IMR-90 (cell line): Measurements from ENCODE around the gene HS3ST6. TPM values are rescaled to one million over a fixed set of nuclear protein-coding genes. Genes with fewer than 3 reads are reported as not detected.

Experiments
- ATAC-seq: fragments of 200-7000 bp; cut with Tn5 transposase; 2 replicates; pipeline ENCODE4 v1.9.1; 2020; ENCODE audit warnings: low read depth, mild to moderate bottlenecking, moderate library complexity
- BruUV-seq: library from RNA; stranded (reverse); fragments of 400-500 nt; replicated peaks from 2 replicates; lab custom pipeline; 2021; lab: Mats Ljungman, UMichigan
- CTCF ChIA-PET: fragments of 300-600 bp; formaldehyde crosslinking; extraction: SDS; loops from one replicate; lab custom pipeline; 2021; ENCODE audit warnings: antibody characterized with exemption; lab: Yijun Ruan, JAX
- POLR2A ChIA-PET: fragments of 300-600 bp; sonication (Branson Sonifier 250); formaldehyde crosslinking; loops from one replicate; lab custom pipeline; 2022; ENCODE audit warnings: antibody characterized with exemption; ENCODE audit not compliant: unreplicated experiment; lab: Charles Lee
- DNase-seq: peaks from one replicate; pipeline ENCODE4 v3.0.0; 2013
- H2AFZ ChIP-seq: replicated peaks from 2 replicates; pipeline ENCODE3; 2013; ENCODE audit warnings: low read length, mild to moderate bottlenecking; ENCODE audit not compliant: poor library complexity
- H2AK5ac ChIP-seq: 2 replicates; pipeline ENCODE4 v1.6.1; 2013; ENCODE audit warnings: low read depth, low read length, inconsistent platforms
- H2AK9ac ChIP-seq: replicated peaks from 2 replicates; pipeline ENCODE3; 2013; ENCODE audit warnings: mild to moderate bottlenecking, low read depth, low read length, moderate library complexity; ENCODE audit not compliant: poor library complexity
- H2BK120ac ChIP-seq: 2 replicates; pipeline ENCODE4 v1.6.1; 2013; ENCODE audit warnings: low read depth, low read length, inconsistent platforms
- H2BK15ac ChIP-seq: 3 replicates; pipeline ENCODE4 v1.6.1; 2013; ENCODE audit warnings: low read depth, low read length, inconsistent platforms
- H2BK20ac ChIP-seq: 2 replicates; pipeline ENCODE4 v1.6.1; 2013; ENCODE audit warnings: low read depth, mild to moderate bottlenecking, inconsistent platforms, low read length, moderate library complexity
- H2BK5ac ChIP-seq: 2 replicates; pipeline ENCODE4 v1.6.1; 2013; ENCODE audit warnings: mild to moderate bottlenecking, low read depth, low read length, inconsistent platforms; ENCODE audit not compliant: poor library complexity, severe bottlenecking
- H3K14ac ChIP-seq: replicated peaks from 2 replicates; pipeline ENCODE4 v1.6.1; 2013; ENCODE audit warnings: low read depth, low read length, inconsistent platforms
- H3K18ac ChIP-seq: 2 replicates; pipeline ENCODE4 v1.6.1; 2013; ENCODE audit warnings: low read depth, low read length, control low read depth
- H3K23ac ChIP-seq: 2 replicates; pipeline ENCODE4 v1.6.1; 2013; ENCODE audit warnings: low read depth, low read length, inconsistent platforms
- H3K27ac ChIP-seq: 2 replicates; pipeline ENCODE4 v1.5.1; 2013; ENCODE audit warnings: mild to moderate bottlenecking, control low read depth, low read length; ENCODE audit not compliant: insufficient read depth
- H3K27me3 ChIP-seq: 2 replicates; pipeline ENCODE4 v1.6.1; 2013; ENCODE audit warnings: low read length; ENCODE audit not compliant: control insufficient read depth, insufficient read depth
- H3K36me3 ChIP-seq: 2 replicates; pipeline ENCODE4 v1.6.1; 2013; ENCODE audit warnings: low read length, mixed read lengths; ENCODE audit not compliant: control insufficient read depth, insufficient read depth
- H3K4ac ChIP-seq: 2 replicates; pipeline ENCODE4 v1.6.1; 2013; ENCODE audit warnings: low read depth, low read length, inconsistent platforms
- H3K4me1 ChIP-seq: 2 replicates; pipeline ENCODE4 v1.6.1; 2013; ENCODE audit warnings: low read length, mixed read lengths; ENCODE audit not compliant: control insufficient read depth, insufficient read depth
- H3K4me2 ChIP-seq: 2 replicates; pipeline ENCODE4 v1.6.1; 2013; ENCODE audit warnings: low read depth, mild to moderate bottlenecking, control low read depth, low read length, moderate library complexity
- H3K4me3 ChIP-seq: 2 replicates; pipeline ENCODE4 v1.5.1; 2013; ENCODE audit warnings: low read depth, mild to moderate bottlenecking, control low read depth, low read length, moderate library complexity; ENCODE audit not compliant: insufficient read depth
- H3K56ac ChIP-seq: 2 replicates; pipeline ENCODE4 v1.6.1; 2013; ENCODE audit warnings: low read length, inconsistent platforms; ENCODE audit not compliant: insufficient read depth; ENCODE audit errors: extremely low read depth
- H3K79me1 ChIP-seq, 2 experiments: 2 replicates each; pipeline ENCODE4 v1.6.1; 2013; ENCODE audit warnings: low read length in 2 of 2, inconsistent platforms in 1 of 2, low read depth in 1 of 2
- H3K9ac ChIP-seq: 2 replicates; pipeline ENCODE4 v1.6.1; 2013; ENCODE audit warnings: low read depth, low read length, control low read depth
- H3K9me1 ChIP-seq: 2 replicates; pipeline ENCODE4 v1.6.1; 2013; ENCODE audit warnings: low read length, inconsistent platforms; ENCODE audit not compliant: insufficient read depth
- H3K9me3 ChIP-seq: 2 replicates; pipeline ENCODE4 v1.6.1; 2013; ENCODE audit warnings: low read length; ENCODE audit not compliant: control insufficient read depth, insufficient read depth
- H4K20me1 ChIP-seq: 2 replicates; pipeline ENCODE4 v1.6.1; 2013; ENCODE audit warnings: low read length, inconsistent platforms; ENCODE audit not compliant: insufficient read depth
- H4K5ac ChIP-seq: 2 replicates; pipeline ENCODE4 v1.6.1; 2013; ENCODE audit warnings: mild to moderate bottlenecking, low read depth, low read length, control low read depth
- H4K8ac ChIP-seq, 2 experiments: 2 replicates each; pipeline ENCODE4 v1.6.1; 2013; ENCODE audit warnings: low read depth in 2 of 2, low read length in 2 of 2, control low read depth in 1 of 2, inconsistent platforms in 1 of 2
- H4K91ac ChIP-seq: 2 replicates; pipeline ENCODE4 v1.6.1; 2013; ENCODE audit warnings: low read depth, low read length, inconsistent platforms; ENCODE audit not compliant: insufficient read depth
- BHLHE40 ChIP-seq: fragments of 150-350 bp; IDR thresholded peaks from 2 replicates; pipeline ENCODE4 v1.6.1; 2016; ENCODE audit warnings: mild to moderate bottlenecking, low read depth, low read length
- CHD1 ChIP-seq: IDR thresholded peaks from 2 replicates; pipeline ENCODE4 v1.6.1; 2012; ENCODE audit warnings: low read depth, low read length, improper control_type of control experiment
- FOS ChIP-seq: fragments of 150-350 bp; IDR thresholded peaks from 2 replicates; pipeline ENCODE4 v1.6.1; 2016; ENCODE audit warnings: low read depth, low read length
- MAZ ChIP-seq: IDR thresholded peaks from 2 replicates; pipeline ENCODE4 v1.6.1; 2012; ENCODE audit warnings: low read depth, mild to moderate bottlenecking, low read length, improper control_type of control experiment, moderate library complexity, borderline replicate concordance
- MXI1 ChIP-seq: IDR thresholded peaks from 2 replicates; pipeline ENCODE4 v1.6.1; 2012; ENCODE audit warnings: low read depth, mild to moderate bottlenecking, low read length, moderate library complexity, borderline replicate concordance
- NFE2L2 ChIP-seq: fragments of 150-350 bp; IDR thresholded peaks from 2 replicates; pipeline ENCODE4 v1.6.1; 2016; ENCODE audit warnings: low read depth, mild to moderate bottlenecking, low read length
- POLR2A ChIP-seq: IDR thresholded peaks from 2 replicates; pipeline ENCODE4 v1.6.1; 2012; ENCODE audit warnings: mild to moderate bottlenecking, low read depth, low read length
- RAD21 ChIP-seq: IDR thresholded peaks from 2 replicates; pipeline ENCODE4 v1.6.1; 2012; ENCODE audit warnings: low read length, improper control_type of control experiment
- RFX5 ChIP-seq: IDR thresholded peaks from 2 replicates; pipeline ENCODE4 v1.8.0; 2012; ENCODE audit warnings: low read depth, mild to moderate bottlenecking, low read length, moderate library complexity
- USF2 ChIP-seq: fragments of 150-350 bp; IDR thresholded peaks from 2 replicates; pipeline ENCODE4 v1.6.1; 2017; ENCODE audit warnings: mild to moderate bottlenecking, antibody characterized with exemption, low read length, low read depth
- WGBS, 2 experiments: methylation state at CpG; one replicate each; pipeline versions ENCODE4 v1.1.5 to v1.1.7; 2013; ENCODE audit warnings: missing lambda C conversion rate in 2 of 2; ENCODE audit not compliant: insufficient read length in 1 of 2; ENCODE audit errors: extremely low coverage in 2 of 2; 5-methylcytosine and 5-hydroxymethylcytosine counted together
- dilution Hi-C: fragments of 300-500 bp; cut with HindIII; formaldehyde crosslinking; loops from one replicate; pipeline ENCODE4 v1.14.3; 2018; ENCODE audit warnings: low sequenced_read_pairs; ENCODE audit not compliant: unreplicated experiment
- in situ Hi-C: fragments of 300-500 bp; cut with MboI; formaldehyde crosslinking; loops from 3 replicates; pipeline ENCODE4 v1.14.3; 2019; ENCODE audit warnings: low sequenced_read_pairs, inconsistent platforms, mixed read lengths
- intact Hi-C: fragments of 100-400 bp; cut with micrococcal nuclease; formaldehyde crosslinking; loops from 2 replicates; pipeline ENCODE4 v1.10.0; 2022
- polyA plus RNA-seq, 3 experiments: library from polyadenylated mRNA; depleted of rRNA; stranded (reverse); fragments of >200 nt; gene quantifications; 2 replicates each; pipeline ENCODE4 v1.2.3, GENCODE V29; 2012; ENCODE audit warnings: low replicate concordance in 1 of 3
- total RNA-seq: library from RNA; depleted of rRNA; stranded (reverse); fragments of >200 nt; gene quantifications from 2 replicates; pipeline ENCODE4 v1.2.3, GENCODE V29; 2012
- TF ChIP-seq, protein P1 (sequence below): conservative IDR thresholded peaks from 2 replicates; pipeline ENCODE4 v1.5.1; 2012; ENCODE audit warnings: mild to moderate bottlenecking, low read depth, low read length, improper control_type of control experiment

HS3ST6 gene
- total and polyA plus RNA-seq, 2 of the 4 experiments (the other 2 are of a cell fraction): not detected

GRCh38 chr16:1909561-1910231 lies 8.5 kb downstream of the HS3ST6 start:
- H3K4me2 ChIP-seq: no peak overlapping the region
- no peak overlapping the region for H3K18ac ChIP-seq
- no peaks in the 10 kb centered on the region for H3K79me1 ChIP-seq
- no peak overlapping the region for H4K91ac ChIP-seq
- no peak overlapping the region for H3K56ac ChIP-seq
- no TSS peak for BruUV-seq
- no peak overlapping the region for H3K23ac ChIP-seq
- no peaks in the 10 kb centered on the region for H3K9me3 ChIP-seq
- no peak overlapping the region for H3K27ac ChIP-seq
- H2BK15ac ChIP-seq: no peak overlapping the region
- no peak overlapping the region for H4K8ac ChIP-seq
- no peak overlapping the region for H3K9ac ChIP-seq
- no peak overlapping the region for H3K4ac ChIP-seq
- TF ChIP-seq POLR2A (no peak), USF2 (no peak), NFE2L2 (no peak), FOS (no peak), MAZ (no peak), BHLHE40 (no peak), RAD21 (no peak), CHD1 (no peak), RFX5 (no peak), MXI1 (no peak)
- TF ChIP-seq, protein P1, sequence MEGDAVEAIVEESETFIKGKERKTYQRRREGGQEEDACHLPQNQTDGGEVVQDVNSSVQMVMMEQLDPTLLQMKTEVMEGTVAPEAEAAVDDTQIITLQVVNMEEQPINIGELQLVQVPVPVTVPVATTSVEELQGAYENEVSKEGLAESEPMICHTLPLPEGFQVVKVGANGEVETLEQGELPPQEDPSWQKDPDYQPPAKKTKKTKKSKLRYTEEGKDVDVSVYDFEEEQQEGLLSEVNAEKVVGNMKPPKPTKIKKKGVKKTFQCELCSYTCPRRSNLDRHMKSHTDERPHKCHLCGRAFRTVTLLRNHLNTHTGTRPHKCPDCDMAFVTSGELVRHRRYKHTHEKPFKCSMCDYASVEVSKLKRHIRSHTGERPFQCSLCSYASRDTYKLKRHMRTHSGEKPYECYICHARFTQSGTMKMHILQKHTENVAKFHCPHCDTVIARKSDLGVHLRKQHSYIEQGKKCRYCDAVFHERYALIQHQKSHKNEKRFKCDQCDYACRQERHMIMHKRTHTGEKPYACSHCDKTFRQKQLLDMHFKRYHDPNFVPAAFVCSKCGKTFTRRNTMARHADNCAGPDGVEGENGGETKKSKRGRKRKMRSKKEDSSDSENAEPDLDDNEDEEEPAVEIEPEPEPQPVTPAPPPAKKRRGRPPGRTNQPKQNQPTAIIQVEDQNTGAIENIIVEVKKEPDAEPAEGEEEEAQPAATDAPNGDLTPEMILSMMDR: no peak
- no CpG with 5 or more reads among the region's 18 CpGs for WGBS, 2 experiments
- POLR2A ChIA-PET: no interaction called here
- H3K14ac ChIP-seq: no peak overlapping the region
- H3K4me3 ChIP-seq: no peak overlapping the region
- no peak overlapping the region for H4K5ac ChIP-seq
- no peak overlapping the region for H2BK120ac ChIP-seq
- no peaks in the 10 kb centered on the region for H3K4me1 ChIP-seq
- H3K36me3 ChIP-seq: no peaks in the 10 kb centered on the region
- H2AK9ac ChIP-seq: no peak overlapping the region
- no peak for ATAC-seq
- no peak overlapping the region for H2BK5ac ChIP-seq
- dilution Hi-C loops: no loop called here
- peaks cover 65% of the 10 kb centered on the region for H3K27me3 ChIP-seq
- DNase-seq: no peak
- in situ Hi-C loops: no loop called here
- peak overlapping the region; percentile 23 for H2AFZ ChIP-seq
- H3K9me1 ChIP-seq: no peaks in the 10 kb centered on the region
- intact Hi-C loops: no loop called here
- H4K20me1 ChIP-seq: no peaks in the 10 kb centered on the region
- H2BK20ac ChIP-seq: no peak overlapping the region
- no peak overlapping the region for H2AK5ac ChIP-seq
- CTCF ChIA-PET: no interaction called here
